Activated CD4-positive, alpha-beta memory T cell treated with anti-CD3 and anti-CD28 coated beads, Interleukin-2, amount 10 ng/mL, durations not matched to agents 7 days and 5 days (primary cell): ENCODE measurements around the gene GALNT18. TPM values are rescaled to one million over a fixed set of nuclear protein-coding genes. Genes with fewer than 3 reads are reported as not detected.

Source experiments
- CTCF ChIA-PET: fragments of 350-600 bp; sonication (Branson Sonifier 250); formaldehyde crosslinking; loops from one replicate; lab custom pipeline; 2021; ENCODE audit warnings: antibody characterized with exemption, inconsistent platforms; lab: Charles Lee
- POLR2A ChIA-PET: fragments of 350-600 bp; sonication (Branson Sonifier 250); formaldehyde crosslinking; loops from one replicate; lab custom pipeline; 2021; ENCODE audit warnings: antibody characterized with exemption; lab: Charles Lee
- DNase-seq: peaks from one replicate; pipeline ENCODE4 v3.0.0-alpha.2; 2020
- H3K27ac Mint-ChIP-seq: one replicate; pipeline ENCODE4 v1.8.0; 2021; ENCODE audit warnings: mild to moderate bottlenecking, mixed read lengths
- H3K27me3 Mint-ChIP-seq: one replicate; pipeline ENCODE4 v1.8.0; 2021; ENCODE audit warnings: mixed read lengths
- H3K36me3 Mint-ChIP-seq: one replicate; pipeline ENCODE4 v1.8.0; 2021; ENCODE audit warnings: low read depth, mixed read lengths
- H3K4me1 Mint-ChIP-seq: one replicate; pipeline ENCODE4 v1.8.0; 2021; ENCODE audit warnings: mixed read lengths
- H3K4me3 Mint-ChIP-seq: one replicate; pipeline ENCODE4 v1.8.0; 2021; ENCODE audit warnings: mild to moderate bottlenecking, mixed read lengths
- H3K9me3 Mint-ChIP-seq: one replicate; pipeline ENCODE4 v1.8.0; 2021; ENCODE audit warnings: mixed read lengths
- total RNA-seq, 2 experiments: library from RNA; stranded (reverse); gene quantifications; one replicate each; pipeline ENCODE4 v1.2.3, GENCODE V29; 2021

Gene GALNT18
- total RNA-seq, 2 experiments from 2014 or later = 0.60 to 0.93 TPM

GRCh38 chr11:11265320-11265719 is 356.5 kb downstream of the GALNT18 start:
- H3K27ac Mint-ChIP-seq = no peak overlapping the region
- no peaks in the 10 kb centered on the region for H3K9me3 Mint-ChIP-seq
- H3K36me3 Mint-ChIP-seq = no peaks in the 10 kb centered on the region
- CTCF ChIA-PET = interaction anchor here (0.6 to 2.5 kb wide), 2 partner anchors 227 to 471 kb away, joined by 3 to 8 read pairs; no protein-coding TSS in a partner anchor
- H3K4me1 Mint-ChIP-seq = no peaks in the 10 kb centered on the region
- POLR2A ChIA-PET = interaction anchor here (1.3 kb wide), 1 partner anchor 456 kb away, joined by 3 read pairs; no protein-coding TSS in a partner anchor
- no peak for DNase-seq
- no peaks in the 10 kb centered on the region for H3K27me3 Mint-ChIP-seq
- H3K4me3 Mint-ChIP-seq = no peak overlapping the region

- Mint-ChIP-seq H3K36me3 (no peaks in the 10 kb centered on the region), H3K4me3 (no peak overlapping the region), H3K27me3 (no peaks in the 10 kb centered on the region), H3K9me3 (no peaks in the 10 kb centered on the region), H3K27ac (no peak overlapping the region), H3K4me1 (no peaks in the 10 kb centered on the region)
- DNase-seq = no peak
- POLR2A ChIA-PET = no interaction called here
- CTCF ChIA-PET = interaction anchor here (1.3 kb wide), 1 partner anchor 235 kb away, joined by 6 read pairs; no protein-coding TSS in a partner anchor
Measured at GRCh38 chr11:11263238-11264005, 358.4 kb downstream of the GALNT18 start.

GRCh38 chr11:11262171-11262920 is 359.5 kb downstream of the GALNT18 start:
- ChIA-PET CTCF (interaction anchor here (0.7 kb wide), 1 partner anchor 234 kb away, joined by 4 read pairs; no protein-coding TSS in a partner anchor), POLR2A (no interaction called here)
- Mint-ChIP-seq H3K36me3 (no peaks in the 10 kb centered on the region), H3K4me3 (no peak overlapping the region), H3K27ac (no peak overlapping the region), H3K27me3 (peaks cover 3% of the 10 kb centered on the region), H3K9me3 (no peaks in the 10 kb centered on the region), H3K4me1 (no peaks in the 10 kb centered on the region)
- DNase-seq = no peak

- H3K4me3 Mint-ChIP-seq = no peak overlapping the region
- H3K27ac Mint-ChIP-seq = no peak overlapping the region
- DNase-seq = no peak
- ChIA-PET CTCF (no interaction called here), POLR2A (no interaction called here)
- no peaks in the 10 kb centered on the region for H3K9me3 Mint-ChIP-seq
- H3K27me3 Mint-ChIP-seq = peaks cover 3% of the 10 kb centered on the region
- H3K36me3 Mint-ChIP-seq = no peaks in the 10 kb centered on the region
- H3K4me1 Mint-ChIP-seq = no peaks in the 10 kb centered on the region
Measured at GRCh38 chr11:11261629-11262028, 360.2 kb downstream of the GALNT18 start.

DNA sequence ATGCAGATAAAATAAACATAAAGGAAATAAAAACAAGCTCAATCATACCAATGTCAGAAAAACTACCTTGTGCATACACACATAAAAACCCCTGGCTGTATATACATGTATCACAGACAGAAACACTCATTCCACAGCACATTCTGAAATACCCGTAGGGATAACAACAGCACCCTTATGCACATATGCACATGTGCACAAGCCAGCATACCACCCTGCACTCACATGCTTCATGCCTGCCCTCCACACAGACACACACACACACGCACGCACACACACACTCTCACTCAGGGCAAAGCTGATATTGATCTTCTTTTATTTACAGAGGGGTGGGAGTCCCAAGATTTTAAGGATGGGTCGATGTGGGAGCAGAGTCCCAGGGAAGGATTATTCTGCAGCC is 360.9 kb downstream of the GALNT18 start:
- CTCF ChIA-PET = no interaction called here
- POLR2A ChIA-PET = no interaction called here
- Mint-ChIP-seq H3K4me1 (no peaks in the 10 kb centered on the region), H3K27ac (no peak overlapping the region), H3K4me3 (no peak overlapping the region), H3K27me3 (peaks cover 3% of the 10 kb centered on the region), H3K9me3 (no peaks in the 10 kb centered on the region), H3K36me3 (no peaks in the 10 kb centered on the region)
- no peak for DNase-seq

- Mint-ChIP-seq H3K27ac (no peak overlapping the region), H3K27me3 (peaks cover 3% of the 10 kb centered on the region), H3K4me1 (no peaks in the 10 kb centered on the region), H3K36me3 (no peaks in the 10 kb centered on the region), H3K9me3 (no peaks in the 10 kb centered on the region), H3K4me3 (no peak overlapping the region)
- CTCF ChIA-PET = no interaction called here
- POLR2A ChIA-PET = no interaction called here
- no peak for DNase-seq
Measured at GRCh38 chr11:11253995-11254394, 367.8 kb downstream of the GALNT18 start.

DNA sequence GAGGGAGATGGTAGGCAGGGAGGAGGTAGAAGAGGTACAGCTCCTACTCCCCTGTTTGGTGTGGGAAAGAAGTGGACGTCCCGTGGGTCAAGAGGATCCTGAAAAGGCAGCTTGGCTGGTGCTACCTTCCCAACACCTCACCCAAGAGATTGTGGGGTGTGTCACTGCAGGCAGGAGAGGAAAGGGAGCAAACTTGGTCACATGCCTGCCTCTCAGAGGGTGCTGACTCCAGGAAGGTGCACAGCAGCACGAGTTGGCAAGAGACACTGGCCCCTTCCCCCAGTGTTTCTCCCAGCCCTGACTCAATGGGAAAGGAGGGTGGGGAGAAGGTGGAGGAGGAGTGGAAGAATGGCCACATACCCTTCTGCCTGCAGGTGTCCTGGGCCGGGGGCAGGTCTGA is 368.3 kb downstream of the GALNT18 start:
- CTCF ChIA-PET = no interaction called here
- Mint-ChIP-seq H3K9me3 (no peaks in the 10 kb centered on the region), H3K4me3 (no peak overlapping the region), H3K36me3 (no peaks in the 10 kb centered on the region), H3K27ac (no peak overlapping the region), H3K4me1 (no peaks in the 10 kb centered on the region), H3K27me3 (peaks cover 3% of the 10 kb centered on the region)
- POLR2A ChIA-PET = no interaction called here
- DNase-seq = no peak

DNA sequence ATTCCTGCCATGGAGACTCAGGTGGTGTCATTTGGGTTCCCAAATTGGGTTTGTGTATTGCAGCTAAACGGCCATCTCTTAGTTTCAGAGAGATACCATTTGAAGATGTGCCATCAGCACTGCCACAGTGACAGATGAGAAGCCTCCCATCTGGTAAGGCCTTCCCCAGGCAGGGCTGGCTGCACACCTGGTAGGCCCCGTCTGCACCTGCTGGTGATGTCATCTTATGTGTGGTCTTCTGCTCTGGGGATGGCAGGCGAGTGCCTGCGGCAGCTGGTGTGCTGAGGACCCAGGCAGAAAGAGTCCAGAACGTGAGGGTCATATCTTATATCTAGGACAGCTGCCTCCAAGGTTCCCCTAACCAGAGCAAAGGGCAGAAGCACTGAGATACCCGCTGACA is 369.4 kb downstream of the GALNT18 start:
- ChIA-PET CTCF (no interaction called here), POLR2A (no interaction called here)
- Mint-ChIP-seq H3K4me3 (no peak overlapping the region), H3K4me1 (no peaks in the 10 kb centered on the region), H3K36me3 (no peaks in the 10 kb centered on the region), H3K27ac (no peak overlapping the region), H3K9me3 (no peaks in the 10 kb centered on the region), H3K27me3 (no peaks in the 10 kb centered on the region)
- no peak for DNase-seq

DNA sequence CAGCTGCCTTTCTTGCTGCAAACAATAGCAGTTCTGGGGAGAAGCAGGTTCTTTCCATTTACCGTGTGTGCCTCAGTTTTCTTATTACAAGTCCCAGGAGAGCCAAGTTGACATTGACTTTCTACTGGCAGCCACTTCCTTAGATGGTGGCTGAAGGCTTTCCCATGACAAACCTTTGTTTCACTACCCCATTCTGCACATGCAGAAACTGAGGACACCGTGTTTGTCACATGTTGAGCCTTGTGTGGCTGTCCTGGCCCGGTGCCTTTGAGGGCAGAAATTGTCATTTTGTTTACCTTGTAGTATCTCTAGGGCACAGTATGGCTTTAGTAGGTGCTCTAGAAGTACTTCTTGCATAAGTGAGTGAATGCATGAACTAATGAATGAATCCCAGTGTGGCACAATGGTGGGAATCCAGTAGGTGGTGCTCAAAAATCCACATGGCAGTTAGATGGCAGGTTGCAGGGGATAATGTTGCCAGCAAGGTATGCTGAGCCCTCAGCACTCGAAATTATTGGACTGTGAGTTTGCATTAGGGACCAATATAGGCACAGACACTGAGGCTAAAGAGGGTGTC is 370.3 kb downstream of the GALNT18 start:
- DNase-seq = no peak
- Mint-ChIP-seq H3K9me3 (peaks cover 4% of the 10 kb centered on the region), H3K27me3 (no peaks in the 10 kb centered on the region), H3K27ac (no peak overlapping the region), H3K4me3 (no peak overlapping the region), H3K4me1 (no peaks in the 10 kb centered on the region), H3K36me3 (peaks cover 3% of the 10 kb centered on the region)
- ChIA-PET CTCF (no interaction called here), POLR2A (no interaction called here)

DNA sequence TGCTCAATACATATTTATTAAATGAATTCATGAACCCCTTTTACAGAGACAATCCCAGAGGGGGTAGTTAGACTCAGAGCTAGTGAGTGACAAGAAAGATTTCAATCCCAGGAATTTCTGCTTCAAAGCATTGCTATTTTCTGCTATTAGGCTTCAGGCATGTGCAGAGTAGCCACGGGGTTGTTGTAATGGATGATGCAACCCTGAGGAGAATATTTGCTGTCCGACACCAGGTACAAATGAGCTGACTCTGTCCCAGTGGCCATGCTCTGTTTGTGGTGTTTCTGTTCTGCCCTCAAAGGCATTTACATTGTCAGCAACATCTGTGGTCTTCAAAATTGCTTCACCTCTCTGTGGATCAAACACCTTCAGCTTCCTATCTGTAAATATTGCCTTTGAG is 371.3 kb downstream of the GALNT18 start:
- no peaks in the 10 kb centered on the region for H3K27me3 Mint-ChIP-seq
- H3K9me3 Mint-ChIP-seq = peaks cover 4% of the 10 kb centered on the region
- H3K36me3 Mint-ChIP-seq = peaks cover 3% of the 10 kb centered on the region
- ChIA-PET POLR2A (no interaction called here), CTCF (no interaction called here)
- H3K27ac Mint-ChIP-seq = no peak overlapping the region
- no peak overlapping the region for H3K4me3 Mint-ChIP-seq
- DNase-seq = no peak
- H3K4me1 Mint-ChIP-seq = no peaks in the 10 kb centered on the region

GRCh38 chr11:11247576-11247975 is 374.2 kb downstream of the GALNT18 start:
- Mint-ChIP-seq H3K4me1 (no peaks in the 10 kb centered on the region), H3K4me3 (no peak overlapping the region), H3K27me3 (no peaks in the 10 kb centered on the region), H3K36me3 (peaks cover 3% of the 10 kb centered on the region), H3K9me3 (peaks cover 4% of the 10 kb centered on the region), H3K27ac (peak overlapping the region; percentile 3)
- DNase-seq = no peak
- ChIA-PET POLR2A (no interaction called here), CTCF (no interaction called here)

- H3K4me1 Mint-ChIP-seq = no peaks in the 10 kb centered on the region
- no peak for DNase-seq
- H3K9me3 Mint-ChIP-seq = peaks cover 4% of the 10 kb centered on the region
- no peak overlapping the region for H3K4me3 Mint-ChIP-seq
- ChIA-PET POLR2A (no interaction called here), CTCF (no interaction called here)
- H3K36me3 Mint-ChIP-seq = peaks cover 3% of the 10 kb centered on the region
- peak overlapping the region; percentile 3 for H3K27ac Mint-ChIP-seq
- no peaks in the 10 kb centered on the region for H3K27me3 Mint-ChIP-seq
Measured at GRCh38 chr11:11247086-11247485, 374.7 kb downstream of the GALNT18 start.

GRCh38 chr11:11246166-11246565 is 375.6 kb downstream of the GALNT18 start:
- Mint-ChIP-seq H3K9me3 (peaks cover 4% of the 10 kb centered on the region), H3K4me3 (no peak overlapping the region), H3K36me3 (peaks cover 3% of the 10 kb centered on the region), H3K27ac (no peak overlapping the region), H3K27me3 (no peaks in the 10 kb centered on the region), H3K4me1 (no peaks in the 10 kb centered on the region)
- ChIA-PET CTCF (no interaction called here), POLR2A (no interaction called here)
- no peak for DNase-seq
